Erythroblast (primary cell): ENCODE results near the gene FOXP2.

Source experiments
- GATA1 ChIP-seq: IDR thresholded peaks from 2 replicates; pipeline ENCODE4 v1.6.1; 2011; ENCODE audit warnings: low read depth, mild to moderate bottlenecking, control low read depth, low read length, moderate library complexity
- POLR2A ChIP-seq: IDR thresholded peaks from 2 replicates; pipeline ENCODE4 v1.6.1; 2011; ENCODE audit warnings: mild to moderate bottlenecking, low read length

DNA sequence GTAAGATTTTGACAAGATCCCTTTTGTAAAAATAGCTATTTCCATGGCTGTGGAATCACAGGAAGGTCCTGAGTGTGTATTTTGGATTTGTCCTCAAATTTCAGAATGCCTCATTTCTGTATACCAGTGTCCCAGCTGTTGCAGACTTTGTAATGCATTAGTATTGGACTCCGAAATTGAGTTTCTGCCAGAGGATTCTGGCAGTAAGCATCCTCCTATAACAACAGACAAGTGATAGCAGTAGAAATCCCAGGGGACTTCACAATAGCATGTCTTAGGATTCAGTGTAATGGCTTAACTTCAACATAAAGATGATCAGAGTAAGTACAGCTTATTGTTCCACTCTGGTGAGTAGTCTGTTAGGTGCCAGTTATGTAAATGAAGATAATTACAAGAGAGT lies 104.6 kb downstream of the FOXP2 start:
- TF ChIP-seq POLR2A (no peak), GATA1 (no peak)
